ENCODE measurements around the gene IGIP. TPM values are rescaled to one million over a fixed set of nuclear protein-coding genes. Genes with fewer than 3 reads are reported as not detected.

Gene IGIP
- polyA plus RNA-seq, 1 of the 3 experiments (the other 2 are of a cell fraction) = 0.72 TPM

DNA sequence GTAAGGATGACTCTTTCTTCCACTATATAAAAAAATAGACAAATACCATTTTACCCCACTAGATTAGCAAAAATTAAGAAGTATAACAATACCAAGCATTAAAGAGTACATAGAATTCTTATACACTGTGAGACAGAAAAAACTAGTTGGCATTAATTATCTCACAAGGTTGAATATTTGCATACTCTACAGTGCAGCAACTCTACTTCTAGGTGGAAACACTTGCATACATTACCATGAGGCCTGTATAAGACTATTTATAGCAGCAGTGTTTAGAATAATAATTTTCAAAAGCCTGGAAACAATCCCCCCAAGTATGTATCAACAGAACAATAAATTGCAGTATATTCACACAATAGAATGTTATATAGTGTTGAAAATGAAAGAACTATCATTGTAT is 30.8 kb upstream of the IGIP start:
- Histone ChIP-seq H3K36me3 (replicated peaks in 1 of 2; ENCODE audit: control insufficient read depth in 1 of 2, insufficient read depth in 2 of 2, low read length in 1 of 2) (no peaks in the 10 kb centered on the region), H3K4me2 (no peak overlapping the region), H3K4me1 (ENCODE audit: control insufficient read depth in 1 of 2, insufficient read depth in 2 of 2, low read depth in 1 of 2, low read length in 1 of 2) (no peaks in the 10 kb centered on the region), H3K9me2 (no peaks in the 10 kb centered on the region), H3K9me3 (peaks cover 5% of the 10 kb centered on the region; the same call in 1 of the 2 replicates), H3F3A (replicated peaks; ENCODE audit: insufficient read depth) (no peaks in the 10 kb centered on the region), H4K20me1 (ENCODE audit: insufficient read depth) (no peaks in the 10 kb centered on the region), H3K4me3 (ENCODE audit: low read depth in 2 of 2, low read length in 1 of 2) (no peak overlapping the region), H3K79me2 (ENCODE audit: insufficient read depth) (no peaks in the 10 kb centered on the region), H3K27me3 (ENCODE audit: insufficient read depth) (no peaks in the 10 kb centered on the region; the same call in 1 of the 2 replicates), H3K27ac (ENCODE audit: low read depth in 2 of 2, low read length in 1 of 2) (no peak overlapping the region), H3K9ac (no peak overlapping the region), H2AFZ (ENCODE audit: low read depth) (no peak overlapping the region)
- ChIA-PET POLR2A (no interaction called here), CTCF (interaction anchor here (1.0 to 1.4 kb wide), 3 partner anchors 22 to 61 kb away, joined by 3 to 4 read pairs (median 4); no protein-coding TSS in a partner anchor)
- no peak for DNase-seq
- TF ChIP-seq FOXM1 (IDR thresholded peaks at IDR 0.05; ENCODE audit: low read depth) (no peak), RCOR1 (IDR thresholded peaks at IDR 0.05; ENCODE audit: low read length) (no peak)
- TF ChIP-seq, protein P1, sequence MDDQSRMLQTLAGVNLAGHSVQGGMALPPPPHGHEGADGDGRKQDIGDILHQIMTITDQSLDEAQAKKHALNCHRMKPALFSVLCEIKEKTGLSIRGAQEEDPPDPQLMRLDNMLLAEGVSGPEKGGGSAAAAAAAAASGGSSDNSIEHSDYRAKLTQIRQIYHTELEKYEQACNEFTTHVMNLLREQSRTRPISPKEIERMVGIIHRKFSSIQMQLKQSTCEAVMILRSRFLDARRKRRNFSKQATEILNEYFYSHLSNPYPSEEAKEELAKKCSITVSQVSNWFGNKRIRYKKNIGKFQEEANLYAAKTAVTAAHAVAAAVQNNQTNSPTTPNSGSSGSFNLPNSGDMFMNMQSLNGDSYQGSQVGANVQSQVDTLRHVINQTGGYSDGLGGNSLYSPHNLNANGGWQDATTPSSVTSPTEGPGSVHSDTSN (IDR thresholded peaks at IDR 0.05) = no peak
- TF ChIP-seq, protein P2, sequence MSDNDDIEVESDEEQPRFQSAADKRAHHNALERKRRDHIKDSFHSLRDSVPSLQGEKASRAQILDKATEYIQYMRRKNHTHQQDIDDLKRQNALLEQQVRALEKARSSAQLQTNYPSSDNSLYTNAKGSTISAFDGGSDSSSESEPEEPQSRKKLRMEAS (IDR thresholded peaks at IDR 0.05; ENCODE audit: low read depth) = no peak

DNA sequence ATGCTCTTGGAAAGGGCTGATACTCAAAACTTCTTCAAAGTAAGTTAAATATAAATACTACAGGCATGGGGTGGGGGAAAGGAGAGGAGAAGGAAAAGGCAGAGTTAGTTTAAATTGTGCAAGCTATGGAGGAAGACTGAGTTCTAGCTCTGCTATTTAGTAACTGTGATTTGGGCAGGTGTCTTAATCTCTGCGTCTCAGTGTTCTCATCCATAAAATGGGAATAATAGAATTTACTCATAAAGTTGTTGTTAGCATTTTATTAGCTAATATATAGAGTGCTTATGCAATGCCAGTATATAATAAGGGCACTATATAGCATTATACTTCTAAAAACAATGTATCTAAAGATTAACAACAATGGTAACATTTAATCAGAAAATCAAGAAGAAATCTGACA is 24.6 kb upstream of the IGIP start:
- DNase-seq = no peak
- no peaks in the 10 kb centered on the region for H3K79me2 ChIP-seq (ENCODE audit: insufficient read depth)
- H3K27me3 ChIP-seq (ENCODE audit: insufficient read depth) = no peaks in the 10 kb centered on the region; the same call in 1 of the 2 replicates
- H3K9me2 ChIP-seq = no peaks in the 10 kb centered on the region
- no peaks in the 10 kb centered on the region for H3K9me3 ChIP-seq
- H3K4me2 ChIP-seq = no peak overlapping the region
- ChIA-PET CTCF (no interaction called here), POLR2A (no interaction called here)
- TF ChIP-seq, protein P3, sequence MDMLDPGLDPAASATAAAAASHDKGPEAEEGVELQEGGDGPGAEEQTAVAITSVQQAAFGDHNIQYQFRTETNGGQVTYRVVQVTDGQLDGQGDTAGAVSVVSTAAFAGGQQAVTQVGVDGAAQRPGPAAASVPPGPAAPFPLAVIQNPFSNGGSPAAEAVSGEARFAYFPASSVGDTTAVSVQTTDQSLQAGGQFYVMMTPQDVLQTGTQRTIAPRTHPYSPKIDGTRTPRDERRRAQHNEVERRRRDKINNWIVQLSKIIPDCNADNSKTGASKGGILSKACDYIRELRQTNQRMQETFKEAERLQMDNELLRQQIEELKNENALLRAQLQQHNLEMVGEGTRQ (IDR thresholded peaks at IDR 0.05; ENCODE audit: borderline replicate concordance, low read depth, low read length) = no peak
- TF ChIP-seq FOXM1 (IDR thresholded peaks at IDR 0.05; ENCODE audit: low read depth) (no peak), MXI1 (IDR thresholded peaks at IDR 0.05; ENCODE audit: low read depth, low read length) (no peak), RCOR1 (IDR thresholded peaks at IDR 0.05; ENCODE audit: low read length) (no peak), JUND (IDR thresholded peaks at IDR 0.05) (no peak), GABPA (IDR thresholded peaks at IDR 0.05; ENCODE audit: low read depth) (no peak), YY1 (IDR thresholded peaks at IDR 0.05; ENCODE audit: low read depth) (no peak), TAF1 (IDR thresholded peaks at IDR 0.05; ENCODE audit: borderline replicate concordance, low read depth, low read length) (no peak), FOSL2 (IDR thresholded peaks at IDR 0.05; ENCODE audit: borderline replicate concordance, low read depth) (no peak)
- TF ChIP-seq, protein P2 (IDR thresholded peaks at IDR 0.05; ENCODE audit: low read depth) = no peak
- WGBS (ENCODE audit: low lambda C conversion rate) = 50% methylated on average over 1 of the region's 1 CpG
- H3K36me3 ChIP-seq (replicated peaks in 1 of 2; ENCODE audit: control insufficient read depth in 1 of 2, insufficient read depth in 2 of 2, low read length in 1 of 2) = no peaks in the 10 kb centered on the region
- H3K27ac ChIP-seq (ENCODE audit: low read depth in 2 of 2, low read length in 1 of 2) = no peak overlapping the region
- no peaks in the 10 kb centered on the region for H3K4me1 ChIP-seq (ENCODE audit: control insufficient read depth in 1 of 2, insufficient read depth in 2 of 2, low read depth in 1 of 2, low read length in 1 of 2)
- H4K20me1 ChIP-seq (ENCODE audit: insufficient read depth) = no peaks in the 10 kb centered on the region
- H2AFZ ChIP-seq (ENCODE audit: low read depth) = no peak overlapping the region
- H3K4me3 ChIP-seq (ENCODE audit: low read depth in 2 of 2, low read length in 1 of 2) = no peak overlapping the region
- no peak overlapping the region for H3K9ac ChIP-seq
- peaks cover 7% of the 10 kb centered on the region for H3F3A ChIP-seq (replicated peaks; ENCODE audit: insufficient read depth)
